AG04450 (cell line): ENCODE results near the gene OTUD4. TPM values are rescaled to one million over a fixed set of nuclear protein-coding genes. Genes with fewer than 3 reads are reported as not detected.

Experiments used
- CTCF ChIA-PET: fragments of 300-600, 350-600 bp; formaldehyde crosslinking; extraction: SDS; loops from one replicate; lab custom pipeline; 2022; ENCODE audit warnings: antibody characterized with exemption, inconsistent platforms; lab: Charles Lee
- POLR2A ChIA-PET: fragments of 350-600 bp; formaldehyde crosslinking; extraction: SDS; loops from one replicate; lab custom pipeline; 2021; ENCODE audit warnings: antibody characterized with exemption, inconsistent platforms; lab: Yijun Ruan, JAX
- DNase-seq: peaks from one replicate; pipeline ENCODE4 v3.0.0-alpha.2; 2011; ENCODE audit warnings: low read depth, low spot score
- H3K27ac ChIP-seq: one replicate; pipeline ENCODE4 v1.5.1; 2012; ENCODE audit warnings: low read depth, low read length, control low read depth
- H3K27me3 ChIP-seq: one replicate; pipeline ENCODE4 v1.6.0; 2012; ENCODE audit warnings: low read length; ENCODE audit not compliant: control insufficient read depth, insufficient read depth
- H3K4me3 ChIP-seq: 2 replicates; pipeline ENCODE4 v1.5.1; 2011; ENCODE audit warnings: mild to moderate bottlenecking, low read depth, low read length, control low read depth
- H3K9me3 ChIP-seq: 2 replicates; pipeline ENCODE4 v1.5.1; 2012; ENCODE audit warnings: low read length; ENCODE audit not compliant: control insufficient read depth, insufficient read depth
- polyA plus RNA-seq: library from polyadenylated mRNA; depleted of rRNA; stranded (reverse); fragments of >200 nt; gene quantifications from 2 replicates; pipeline ENCODE4 v1.2.3, GENCODE V29; 2011; rRNA removed
- small RNA-seq: library from RNA; depleted of rRNA; stranded (forward); fragments of <200 nt; gene quantifications from one replicate; pipeline ENCODE3, GENCODE V24; 2012; ENCODE audit warnings: low read depth; ENCODE audit not compliant: insufficient read length
- TF ChIP-seq, protein P1 (sequence below): IDR thresholded peaks from 2 replicates; pipeline ENCODE4 v1.5.1; 2011; ENCODE audit warnings: low read depth, low read length, control low read depth, inconsistent platforms

OTUD4 gene
- polyA plus RNA-seq, 1 experiment: 27.1 TPM

DNA sequence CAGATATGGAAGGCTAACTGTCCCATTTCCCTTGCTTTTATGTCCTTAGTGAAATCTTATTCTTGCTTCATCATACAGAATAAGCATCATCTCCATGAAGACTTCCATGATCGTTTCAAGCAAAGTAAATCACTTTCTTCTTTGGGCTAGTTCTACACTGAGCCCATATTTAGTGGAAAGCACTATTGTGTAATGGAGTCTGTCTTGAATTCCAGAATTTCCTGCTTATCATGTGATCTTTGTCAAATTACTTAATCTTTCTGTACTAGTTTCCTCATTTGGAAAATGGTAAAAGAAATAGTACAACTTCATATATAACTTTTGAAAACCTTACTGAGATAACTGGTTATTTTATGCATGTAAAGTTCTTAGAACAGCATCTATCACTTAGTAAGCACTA lies 90.0 kb downstream of the OTUD4 start:
- ChIA-PET CTCF (interaction anchor here (0.8 kb wide), 1 partner anchor 29 kb away, joined by 3 read pairs; no protein-coding TSS in a partner anchor), POLR2A (no interaction called here)
- Histone ChIP-seq H3K9me3 (no peaks in the 10 kb centered on the region; the same call in 1 of the 2 replicates), H3K4me3 (no peak overlapping the region), H3K27ac (no peak overlapping the region), H3K27me3 (no peaks in the 10 kb centered on the region)
- no peak for DNase-seq
- TF ChIP-seq, protein P1, sequence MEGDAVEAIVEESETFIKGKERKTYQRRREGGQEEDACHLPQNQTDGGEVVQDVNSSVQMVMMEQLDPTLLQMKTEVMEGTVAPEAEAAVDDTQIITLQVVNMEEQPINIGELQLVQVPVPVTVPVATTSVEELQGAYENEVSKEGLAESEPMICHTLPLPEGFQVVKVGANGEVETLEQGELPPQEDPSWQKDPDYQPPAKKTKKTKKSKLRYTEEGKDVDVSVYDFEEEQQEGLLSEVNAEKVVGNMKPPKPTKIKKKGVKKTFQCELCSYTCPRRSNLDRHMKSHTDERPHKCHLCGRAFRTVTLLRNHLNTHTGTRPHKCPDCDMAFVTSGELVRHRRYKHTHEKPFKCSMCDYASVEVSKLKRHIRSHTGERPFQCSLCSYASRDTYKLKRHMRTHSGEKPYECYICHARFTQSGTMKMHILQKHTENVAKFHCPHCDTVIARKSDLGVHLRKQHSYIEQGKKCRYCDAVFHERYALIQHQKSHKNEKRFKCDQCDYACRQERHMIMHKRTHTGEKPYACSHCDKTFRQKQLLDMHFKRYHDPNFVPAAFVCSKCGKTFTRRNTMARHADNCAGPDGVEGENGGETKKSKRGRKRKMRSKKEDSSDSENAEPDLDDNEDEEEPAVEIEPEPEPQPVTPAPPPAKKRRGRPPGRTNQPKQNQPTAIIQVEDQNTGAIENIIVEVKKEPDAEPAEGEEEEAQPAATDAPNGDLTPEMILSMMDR: no peak

DNA sequence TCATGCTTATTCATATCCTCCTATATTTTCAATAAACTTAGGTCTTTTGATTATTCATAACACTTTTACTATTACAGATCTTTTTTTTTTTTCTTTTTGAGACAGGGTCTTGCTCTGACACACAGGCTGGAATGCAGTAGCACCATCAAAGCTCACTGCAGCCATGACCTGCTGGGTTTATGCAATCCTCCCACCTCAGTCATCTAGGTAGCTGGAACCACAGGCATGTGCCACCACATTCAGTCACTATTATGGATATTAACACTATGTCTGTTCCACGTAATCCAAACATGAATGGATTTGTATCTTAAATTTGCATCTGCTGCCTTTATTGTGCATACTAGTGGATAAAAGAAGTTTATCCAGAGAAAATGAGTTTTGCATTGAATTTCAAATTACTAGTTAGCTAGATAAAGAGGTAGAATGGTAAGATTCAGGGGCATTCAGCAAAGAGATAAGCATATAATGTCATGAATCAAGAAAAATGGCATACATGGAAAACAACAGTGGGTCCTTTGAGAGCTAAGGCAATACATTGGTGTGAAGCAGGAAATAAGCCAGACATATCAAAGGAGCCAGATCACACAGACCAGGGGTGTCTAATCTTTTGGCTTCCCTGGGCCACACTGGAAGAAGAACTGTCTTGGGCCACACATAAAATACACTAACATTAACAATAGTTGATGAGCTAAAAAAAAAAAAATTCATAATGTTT lies 96.3 kb downstream of the OTUD4 start:
- CTCF ChIA-PET: interaction anchor here (2.1 to 2.5 kb wide), 2 partner anchors 14 to 23 kb away, joined by 9 to 11 read pairs; partner anchors contain the start of genes ABCE1 and ANAPC10
- TF ChIP-seq, protein P1: no peak
- Histone ChIP-seq H3K4me3 (no peak overlapping the region), H3K9me3 (no peaks in the 10 kb centered on the region), H3K27me3 (no peaks in the 10 kb centered on the region), H3K27ac (no peak overlapping the region)
- no peak for DNase-seq
- POLR2A ChIA-PET: interaction anchor here (0.8 to 1.7 kb wide), 2 partner anchors 14 to 23 kb away, joined by 4 to 6 read pairs; partner anchors contain the start of genes ABCE1 and ANAPC10

Small RNA genes within 50 kb of the gene (small RNA-seq; reads per million reads assigned to genes)
- gene RF00019: not detected

Other genes starting within 250 kb of the OTUD4 start
- gene ANAPC10, start 82.4 kb downstream of the OTUD4 start, polyA plus RNA-seq: 17.2 and 25.0 TPM in 2 replicates
- 73.2 and 82.0 TPM in 2 replicates for gene ABCE1, start 82.3 kb downstream of the OTUD4 start, polyA plus RNA-seq